B cell (primary cell): ENCODE measurements around the gene HS3ST6.

Experiments
- CTCF ChIP-seq: fragments of 200-600 bp; IDR thresholded peaks from one replicate; pipeline ENCODE4 v1.8.0; 2022; ENCODE audit warnings: antibody characterized with exemption, mild to moderate bottlenecking
- EZH2 ChIP-seq: IDR thresholded peaks from 2 replicates; pipeline ENCODE4 v1.6.1; 2012; ENCODE audit warnings: borderline replicate concordance, low read depth, mild to moderate bottlenecking, moderate library complexity, low read length; ENCODE audit not compliant: insufficient read depth, poor library complexity, severe bottlenecking

GRCh38 chr16:1877804-1878203, 40.4 kb downstream of the HS3ST6 start:
- TF ChIP-seq CTCF (no peak), EZH2 (no peak)
